Measurements from ENCODE around the gene ZNF467. TPM values are rescaled to one million over a fixed set of nuclear protein-coding genes. Genes with fewer than 3 reads are reported as not detected.

ZNF467 gene
- total RNA-seq, 3 donors from 2014 or later = 2.4 to 19.5 (median 5.1) TPM

DNA sequence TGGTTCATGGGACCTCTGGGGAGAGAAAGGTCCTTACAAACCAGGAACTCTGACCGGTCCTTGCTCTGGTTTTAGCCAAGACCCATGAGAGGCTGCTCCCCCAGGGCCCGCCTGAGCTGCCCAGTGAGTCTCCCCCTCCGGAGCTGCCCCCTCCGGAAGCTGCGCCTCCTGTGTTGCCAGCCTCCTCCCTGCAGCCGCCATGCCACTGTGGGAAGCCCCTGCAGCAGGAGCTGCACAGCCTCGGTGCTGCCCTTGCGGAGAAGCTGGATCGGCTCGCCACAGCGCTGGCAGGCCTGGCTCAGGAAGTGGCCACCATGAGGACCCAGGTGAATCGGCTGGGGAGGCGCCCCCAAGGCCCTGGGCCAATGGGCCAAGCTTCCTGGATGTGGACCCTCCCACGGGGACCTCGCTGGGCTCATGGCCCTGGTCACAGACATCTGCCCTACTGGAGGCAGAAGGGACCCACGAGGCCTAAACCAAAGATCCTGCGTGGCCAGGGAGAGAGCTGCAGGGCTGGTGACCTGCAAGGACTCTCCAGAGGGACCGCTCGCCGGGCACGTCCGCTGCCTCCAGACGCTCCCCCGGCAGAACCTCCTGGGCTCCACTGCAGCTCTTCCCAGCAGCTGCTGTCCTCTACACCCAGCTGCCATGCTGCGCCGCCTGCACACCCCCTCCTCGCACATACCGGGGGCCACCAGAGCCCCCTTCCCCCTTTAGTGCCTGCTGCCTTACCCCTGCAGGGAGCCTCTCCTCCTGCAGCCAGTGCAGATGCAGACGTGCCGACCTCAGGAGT, 40.1 kb downstream of the ZNF467 start:
- Histone ChIP-seq H3K4me3 (no peak overlapping the region), H3K36me3 (ENCODE audit: low read depth) (no peaks in the 10 kb centered on the region), H3K4me1 (ENCODE audit: low read depth) (no peaks in the 10 kb centered on the region), H3K9me3 (no peaks in the 10 kb centered on the region)
- intact Hi-C loops (cut with DNase I, micrococcal nuclease) = loop anchor here in 1 of 2 donors (10.0 kb wide), 1 partner anchor 59 kb away; no protein-coding TSS in a partner anchor
- TF ChIP-seq, protein P1, sequence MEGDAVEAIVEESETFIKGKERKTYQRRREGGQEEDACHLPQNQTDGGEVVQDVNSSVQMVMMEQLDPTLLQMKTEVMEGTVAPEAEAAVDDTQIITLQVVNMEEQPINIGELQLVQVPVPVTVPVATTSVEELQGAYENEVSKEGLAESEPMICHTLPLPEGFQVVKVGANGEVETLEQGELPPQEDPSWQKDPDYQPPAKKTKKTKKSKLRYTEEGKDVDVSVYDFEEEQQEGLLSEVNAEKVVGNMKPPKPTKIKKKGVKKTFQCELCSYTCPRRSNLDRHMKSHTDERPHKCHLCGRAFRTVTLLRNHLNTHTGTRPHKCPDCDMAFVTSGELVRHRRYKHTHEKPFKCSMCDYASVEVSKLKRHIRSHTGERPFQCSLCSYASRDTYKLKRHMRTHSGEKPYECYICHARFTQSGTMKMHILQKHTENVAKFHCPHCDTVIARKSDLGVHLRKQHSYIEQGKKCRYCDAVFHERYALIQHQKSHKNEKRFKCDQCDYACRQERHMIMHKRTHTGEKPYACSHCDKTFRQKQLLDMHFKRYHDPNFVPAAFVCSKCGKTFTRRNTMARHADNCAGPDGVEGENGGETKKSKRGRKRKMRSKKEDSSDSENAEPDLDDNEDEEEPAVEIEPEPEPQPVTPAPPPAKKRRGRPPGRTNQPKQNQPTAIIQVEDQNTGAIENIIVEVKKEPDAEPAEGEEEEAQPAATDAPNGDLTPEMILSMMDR (IDR thresholded peaks at IDR 0.05) = no peak
- DNase-seq (no peak), ATAC-seq (no peak)

DNA sequence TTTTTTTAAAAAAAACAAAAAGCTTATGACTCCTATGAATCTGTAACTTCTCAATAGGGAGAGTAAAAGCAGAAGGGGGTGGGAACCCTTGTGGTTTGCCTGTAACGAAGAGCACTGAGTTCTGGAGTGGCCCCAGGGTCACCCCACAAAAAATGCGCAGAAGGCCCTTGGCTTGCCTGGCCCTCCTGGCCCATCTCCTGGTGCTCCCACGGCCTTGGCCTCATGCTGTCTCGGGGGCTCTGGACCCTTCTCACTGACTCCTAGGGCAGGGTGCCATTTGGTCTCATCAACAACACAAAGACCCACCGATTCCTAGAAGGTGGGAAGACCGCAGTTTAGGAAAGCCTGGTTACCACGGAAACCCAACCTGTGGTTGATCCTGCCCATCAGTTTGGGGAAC, 40.8 kb downstream of the ZNF467 start:
- H3K9me3 ChIP-seq = no peaks in the 10 kb centered on the region
- no peaks in the 10 kb centered on the region for H3K36me3 ChIP-seq (ENCODE audit: low read depth)
- intact Hi-C loops (cut with DNase I, micrococcal nuclease) = loop anchor here in 1 of 2 donors (10.0 kb wide), 1 partner anchor 58 kb away; no protein-coding TSS in a partner anchor
- no peak overlapping the region for H3K4me3 ChIP-seq
- TF ChIP-seq, protein P1 (IDR thresholded peaks at IDR 0.05) = no peak
- no peak for ATAC-seq
- no peaks in the 10 kb centered on the region for H3K4me1 ChIP-seq (ENCODE audit: low read depth)
- no peak for DNase-seq

DNA sequence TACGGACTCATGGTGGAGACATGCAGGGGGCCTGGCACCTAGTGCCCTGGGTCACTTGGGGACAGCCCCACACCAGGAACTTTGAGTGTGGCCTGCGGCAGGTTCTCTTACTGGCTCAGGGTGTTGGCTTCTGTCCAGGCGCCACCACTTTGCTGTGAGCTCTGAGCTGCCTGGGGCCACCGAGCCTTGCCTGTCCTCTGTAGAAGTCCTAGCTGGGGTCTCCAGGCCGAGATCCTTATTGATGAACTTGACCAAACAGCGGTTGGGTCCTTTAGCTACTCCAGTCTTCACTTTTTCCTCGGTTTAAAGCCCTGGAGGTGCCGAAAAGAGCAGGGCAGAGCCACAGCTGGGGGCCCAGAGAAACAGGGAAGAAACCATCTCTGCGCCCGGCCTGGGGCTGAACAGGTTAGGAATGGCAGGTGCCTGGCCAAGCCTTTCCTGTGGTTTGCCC, 41.3 kb downstream of the ZNF467 start:
- no peaks in the 10 kb centered on the region for H3K36me3 ChIP-seq (ENCODE audit: low read depth)
- H3K9me3 ChIP-seq = no peaks in the 10 kb centered on the region
- no peak for DNase-seq
- intact Hi-C loops (cut with DNase I, micrococcal nuclease) = loop anchor here in 1 of 2 donors (10.0 kb wide), 1 partner anchor 57 kb away; no protein-coding TSS in a partner anchor
- H3K4me1 ChIP-seq (ENCODE audit: low read depth) = no peaks in the 10 kb centered on the region
- ATAC-seq = no peak
- TF ChIP-seq, protein P1 (IDR thresholded peaks at IDR 0.05) = no peak
- H3K4me3 ChIP-seq = no peak overlapping the region

DNA sequence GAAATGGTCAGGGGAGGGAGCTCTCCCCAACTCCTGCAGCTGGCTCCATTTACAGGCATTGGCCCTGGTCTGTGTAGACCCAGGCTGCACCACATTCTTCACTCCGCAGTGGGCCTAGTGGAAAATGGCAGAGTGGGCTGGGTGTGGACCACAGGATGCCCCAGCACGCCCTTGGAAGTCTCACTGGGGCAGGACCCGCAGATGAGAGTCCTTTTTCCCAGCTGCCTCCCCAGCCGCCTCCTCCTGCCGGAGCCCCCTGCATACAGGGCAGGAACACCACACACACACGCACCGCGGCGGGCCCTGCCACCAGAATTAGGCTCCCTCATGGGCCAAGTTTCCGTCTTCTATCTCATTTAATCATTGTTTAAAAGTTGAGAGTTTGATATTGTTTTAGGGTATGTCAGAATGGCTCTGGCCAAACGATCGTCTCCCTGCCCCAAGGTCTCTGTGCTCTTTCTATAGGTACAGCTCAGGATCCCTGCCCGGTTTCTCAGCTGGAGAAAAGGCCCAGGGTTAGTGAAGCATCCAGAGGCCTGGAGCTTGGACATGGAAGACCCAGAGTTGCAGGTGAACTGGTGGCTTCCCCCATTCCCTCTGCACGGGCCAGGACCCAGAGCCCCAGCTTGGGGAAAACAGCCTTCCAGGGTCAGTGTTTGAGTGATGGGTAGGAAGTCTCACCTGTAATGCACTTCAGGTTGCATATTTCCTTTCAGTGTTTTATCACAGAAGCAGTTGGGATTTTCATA, 42.0 kb downstream of the ZNF467 start:
- Histone ChIP-seq H3K4me3 (no peak overlapping the region), H3K36me3 (ENCODE audit: low read depth) (no peaks in the 10 kb centered on the region), H3K9me3 (no peaks in the 10 kb centered on the region), H3K4me1 (ENCODE audit: low read depth) (no peaks in the 10 kb centered on the region)
- no peak for ATAC-seq
- TF ChIP-seq, protein P1 (IDR thresholded peaks at IDR 0.05) = no peak
- no peak for DNase-seq
- intact Hi-C loops (cut with DNase I, micrococcal nuclease) = loop anchor here in 1 of 2 donors (10.0 kb wide), 1 partner anchor 57 kb away; no protein-coding TSS in a partner anchor

DNA sequence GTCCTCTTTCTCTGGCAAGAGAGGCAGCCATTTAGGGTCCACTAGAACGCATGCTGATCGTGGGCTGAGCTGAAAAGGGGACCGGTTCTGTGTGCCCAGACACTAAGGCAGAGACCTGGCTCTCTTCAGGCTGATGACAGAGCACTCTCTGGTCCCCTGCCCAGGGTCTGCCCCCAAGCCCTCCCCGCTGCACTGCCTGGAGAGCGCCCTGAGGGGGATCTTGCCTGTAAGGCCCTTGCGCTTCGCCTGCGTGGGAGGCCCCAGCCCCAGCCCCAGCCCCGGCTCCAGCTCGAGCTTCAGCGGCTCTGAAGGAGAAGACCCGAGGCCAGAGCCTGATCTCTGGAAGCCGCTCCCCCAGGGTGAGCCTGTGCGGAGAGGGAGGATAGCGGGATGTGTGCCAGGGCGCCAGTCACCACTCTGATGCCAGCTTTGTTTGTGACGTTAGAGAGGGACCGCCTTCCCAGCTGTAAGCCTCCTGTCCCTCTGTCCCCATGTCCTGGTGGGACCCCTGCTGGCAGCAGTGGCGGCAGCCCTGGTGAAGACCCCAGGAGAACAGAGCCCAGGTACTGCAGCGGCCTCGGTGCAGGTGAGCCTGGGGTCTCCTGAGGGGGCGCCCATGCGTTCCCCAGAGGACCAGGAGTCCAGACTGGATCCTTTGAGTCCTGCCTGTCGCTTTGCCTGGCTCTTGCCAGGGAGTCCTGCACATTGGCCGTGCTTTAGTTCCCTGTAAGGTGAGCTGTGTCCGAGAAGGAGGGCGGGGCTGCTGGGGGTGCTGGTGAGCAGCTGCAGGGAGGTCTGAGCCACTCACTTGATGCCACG, 43.2 kb downstream of the ZNF467 start:
- Histone ChIP-seq H3K36me3 (ENCODE audit: low read depth) (no peaks in the 10 kb centered on the region), H3K4me1 (ENCODE audit: low read depth) (no peaks in the 10 kb centered on the region), H3K4me3 (no peak overlapping the region), H3K9me3 (no peaks in the 10 kb centered on the region)
- TF ChIP-seq, protein P1 (IDR thresholded peaks at IDR 0.05) = no peak
- no peak for ATAC-seq
- intact Hi-C loops (cut with DNase I, micrococcal nuclease) = loop anchor here in 1 of 2 donors (10.0 kb wide), 1 partner anchor 55 kb away; no protein-coding TSS in a partner anchor
- no peak for DNase-seq

All from mucosa of descending colon (tissue), 3 donors.